KOPT-K1 (cell line): ENCODE results near the gene COPE.

Source experiments
- H3K27ac ChIP-seq: fragments of 200-600 bp; sonication (generic); 2 replicates; pipeline ENCODE4 v1.5.1; 2016; ENCODE audit warnings: antibody characterized with exemption, mild to moderate bottlenecking, low read depth, low read length; ENCODE audit not compliant: poor library complexity, severe bottlenecking
- H3K36me3 ChIP-seq: fragments of 200-600 bp; sonication (generic); 2 replicates; pipeline ENCODE4 v1.5.1; 2017; ENCODE audit warnings: antibody characterized with exemption, mild to moderate bottlenecking, low read length, moderate library complexity; ENCODE audit not compliant: insufficient read depth
- H3K9me3 ChIP-seq: fragments of 200-600 bp; sonication (generic); 2 replicates; pipeline ENCODE4 v1.5.1; 2017; ENCODE audit warnings: antibody characterized with exemption, low read length, mild to moderate bottlenecking; ENCODE audit not compliant: insufficient read depth, poor library complexity, severe bottlenecking

COPE gene

GRCh38 chr19:18946918-18947317 is 27.7 kb upstream of the COPE start:
- Histone ChIP-seq H3K36me3 (no peaks in the 10 kb centered on the region), H3K27ac (no peak overlapping the region), H3K9me3 (no peaks in the 10 kb centered on the region)

- no peaks in the 10 kb centered on the region for H3K36me3 ChIP-seq
- no peak overlapping the region for H3K27ac ChIP-seq
Measured at GRCh38 chr19:18946335-18946734, 27.1 kb upstream of the COPE start.

GRCh38 chr19:18945297-18945696 is 26.1 kb upstream of the COPE start:
- no peak overlapping the region for H3K27ac ChIP-seq
- no peaks in the 10 kb centered on the region for H3K9me3 ChIP-seq
- no peaks in the 10 kb centered on the region for H3K36me3 ChIP-seq

More at GRCh38 chr19:18946335-18946734, 27.1 kb upstream of the COPE start:
- no peaks in the 10 kb centered on the region for H3K9me3 ChIP-seq

- Histone ChIP-seq H3K27ac (no peak overlapping the region), H3K36me3 (no peaks in the 10 kb centered on the region), H3K9me3 (no peaks in the 10 kb centered on the region)
Measured at GRCh38 chr19:18943465-18943864, 24.3 kb upstream of the COPE start.

- Histone ChIP-seq H3K36me3 (no peaks in the 10 kb centered on the region), H3K9me3 (no peaks in the 10 kb centered on the region), H3K27ac (no peak overlapping the region)
Measured at GRCh38 chr19:18942692-18943091, 23.5 kb upstream of the COPE start.

GRCh38 chr19:18941628-18942354 is 22.6 kb upstream of the COPE start:
- no peaks in the 10 kb centered on the region for H3K9me3 ChIP-seq
- H3K27ac ChIP-seq = no peak overlapping the region
- no peaks in the 10 kb centered on the region for H3K36me3 ChIP-seq

GRCh38 chr19:18940769-18941627 is 21.8 kb upstream of the COPE start, which contains the start of gene HOMER3:
Gene HOMER3, minus strand, starts transcription at chr19:18941217. Its CDS starts 2,235 bp downstream, at chr19:18938982.
- no peak within 1 kb of the TSS for H3K27ac ChIP-seq
- no peaks in the 10 kb centered on the region for H3K36me3 ChIP-seq
- H3K9me3 ChIP-seq = no peaks in the 10 kb centered on the region

GRCh38 chr19:18939922-18940768 is 21.0 kb upstream of the COPE start:
- no peaks in the 10 kb centered on the region for H3K9me3 ChIP-seq
- no peak overlapping the region for H3K27ac ChIP-seq
- no peaks in the 10 kb centered on the region for H3K36me3 ChIP-seq

- Histone ChIP-seq H3K9me3 (no peaks in the 10 kb centered on the region), H3K27ac (no peak overlapping the region), H3K36me3 (no peaks in the 10 kb centered on the region)
Measured at GRCh38 chr19:18939163-18939562, 20.0 kb upstream of the COPE start.

- H3K9me3 ChIP-seq = no peaks in the 10 kb centered on the region
- no peak overlapping the region for H3K27ac ChIP-seq
- H3K36me3 ChIP-seq = peaks cover 4% of the 10 kb centered on the region; the same call in 1 of the 2 replicates
Measured at GRCh38 chr19:18933297-18933696, 14.1 kb upstream of the COPE start.

- no peak overlapping the region for H3K27ac ChIP-seq
- H3K36me3 ChIP-seq = peaks cover 14% of the 10 kb centered on the region; the same call in 1 of the 2 replicates
- H3K9me3 ChIP-seq = no peaks in the 10 kb centered on the region
Measured at GRCh38 chr19:18932216-18932841, 13.1 kb upstream of the COPE start.

- H3K36me3 ChIP-seq = peaks cover 21% of the 10 kb centered on the region; the same call in 1 of the 2 replicates
Measured at GRCh38 chr19:18931316-18932162, 12.4 kb upstream of the COPE start.

GRCh38 chr19:18929311-18929710 is 10.1 kb upstream of the COPE start:
- no peak overlapping the region for H3K27ac ChIP-seq
- peaks cover 42% of the 10 kb centered on the region for H3K36me3 ChIP-seq
- H3K9me3 ChIP-seq = no peaks in the 10 kb centered on the region

More at GRCh38 chr19:18931316-18932162, 12.4 kb upstream of the COPE start:
- Histone ChIP-seq H3K9me3 (no peaks in the 10 kb centered on the region), H3K27ac (no peak overlapping the region)
